Hematopoietic multipotent progenitor cell treated with erythropoietin and hydrocortisone succinate and interleukin-3 and kit ligand, for 15 days (in vitro differentiated cells): ENCODE results near the gene ADAM10.
"Not testable (repeated sequence)": the region's sequence is repeated elsewhere in the genome, so short reads cannot be mapped to it uniquely, and the experiment has no call there.

Experiments
- DNase-seq: peaks from one replicate; pipeline ENCODE4 v3.0.0-alpha.2; 2015; ENCODE audit warnings: low spot score

The ADAM10 gene

DNA sequence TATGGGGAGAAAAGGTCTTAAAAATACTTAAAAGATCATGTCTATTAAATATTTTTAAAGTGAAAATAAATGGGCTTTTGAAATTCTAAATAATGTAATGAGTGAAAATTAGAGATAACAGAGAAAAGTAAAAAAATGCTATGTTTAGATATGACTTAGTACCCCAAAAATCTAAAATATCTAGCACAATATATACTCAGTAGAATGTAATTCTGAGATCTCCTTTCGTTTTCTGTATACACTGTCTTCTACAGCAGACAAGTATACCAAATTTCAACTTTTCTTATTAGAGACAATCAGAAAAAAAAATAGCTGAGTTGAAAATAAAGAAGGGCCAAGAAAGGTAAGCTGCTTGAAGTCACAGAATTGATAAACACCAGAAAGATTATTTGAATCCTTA is 140.8 kb downstream of the ADAM10 start:
- DNase-seq = no peak

DNA sequence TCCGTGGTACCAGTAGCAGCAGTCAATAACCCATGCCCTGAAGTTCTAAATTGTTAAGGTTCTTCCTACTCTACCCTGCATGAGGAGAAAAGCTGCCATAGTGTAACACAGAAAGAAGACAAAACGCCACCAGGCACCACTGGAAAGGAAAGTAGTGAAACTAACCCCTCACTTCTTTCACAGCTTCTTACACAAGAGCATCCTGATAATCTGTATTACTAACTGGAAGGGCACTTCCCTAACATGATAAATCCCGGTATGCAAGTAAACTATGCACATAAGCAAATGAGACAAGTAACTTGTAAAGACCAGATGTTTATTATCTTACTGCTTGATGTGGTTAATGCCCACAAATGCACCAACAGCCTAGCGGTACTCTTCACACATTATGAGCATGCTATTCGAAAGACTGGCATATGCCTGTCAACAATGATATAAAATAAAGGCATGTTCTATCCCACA is 141.3 kb downstream of the ADAM10 start:
- no peak for DNase-seq

DNA sequence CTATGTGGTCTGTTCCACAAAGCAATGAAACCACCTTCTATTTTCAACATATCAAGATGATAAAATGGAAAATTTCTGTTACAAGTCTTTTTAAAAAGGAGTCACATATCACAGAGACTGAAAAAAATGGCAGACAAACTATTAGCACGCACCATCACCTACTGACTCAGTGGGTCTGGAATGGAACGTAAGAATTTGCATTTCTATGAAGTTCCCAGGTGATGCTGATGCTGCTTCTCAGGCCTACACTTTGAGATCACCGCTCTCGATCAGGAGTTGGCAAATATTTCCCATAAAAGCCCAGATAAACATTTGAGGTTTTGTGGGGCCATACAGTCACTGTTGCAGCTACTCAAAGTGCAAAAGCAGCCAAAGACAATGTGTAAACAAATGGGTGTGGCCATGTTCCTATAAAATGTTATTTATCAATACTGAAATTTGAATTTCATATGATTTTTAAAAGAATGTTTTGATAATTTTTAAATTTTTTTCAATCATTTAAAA is 142.9 kb downstream of the ADAM10 start:
- DNase-seq = no peak

DNA sequence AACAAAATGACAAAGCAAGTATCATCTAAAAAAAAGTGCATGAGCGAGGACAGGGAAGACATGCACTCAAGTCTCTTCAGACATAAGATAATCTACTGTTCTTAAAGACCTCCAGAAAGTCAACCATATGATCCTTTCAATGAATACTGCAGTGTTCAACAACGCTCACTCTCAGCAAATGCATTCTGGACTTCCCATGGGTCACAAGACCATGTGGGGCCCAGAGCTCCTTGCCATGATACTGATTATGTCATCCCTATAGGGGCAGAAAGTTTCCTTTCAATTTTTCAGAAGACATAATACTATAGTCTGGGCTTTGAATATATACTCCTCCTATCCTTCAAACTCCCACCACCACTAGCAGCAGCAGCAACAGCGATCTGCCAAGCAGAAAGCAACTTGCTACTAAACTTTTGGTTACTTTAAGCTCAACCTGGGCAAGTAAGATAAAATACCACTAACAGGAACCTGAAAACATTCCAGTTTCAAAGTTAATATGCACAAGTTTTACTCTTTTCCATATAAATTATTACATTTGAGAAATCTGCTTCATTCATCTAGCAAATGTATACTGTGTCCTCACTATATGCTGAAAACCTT is 143.5 kb downstream of the ADAM10 start:
- DNase-seq = no peak

DNA sequence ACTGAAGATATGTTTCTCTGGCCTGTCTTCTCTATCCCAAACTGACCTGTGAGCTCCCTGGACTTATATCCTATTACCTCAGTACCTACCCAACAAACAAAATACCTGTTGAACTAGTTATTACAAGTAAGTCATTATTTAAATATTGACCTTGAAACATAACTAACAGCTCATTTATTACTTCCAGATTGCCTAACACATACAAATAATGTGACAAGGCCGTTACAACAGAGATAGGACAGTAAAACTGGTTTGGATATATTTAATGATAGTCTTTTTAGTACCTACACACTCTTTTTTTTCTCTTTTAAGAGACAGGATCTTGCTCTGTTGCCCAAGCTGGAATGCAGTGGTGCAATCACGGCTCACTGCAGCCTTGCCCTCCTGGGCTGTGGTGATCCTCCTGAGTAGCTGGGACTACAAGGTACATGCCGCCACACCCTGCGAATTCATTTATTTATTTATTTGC is 145.0 kb downstream of the ADAM10 start:
- DNase-seq = no peak

DNA sequence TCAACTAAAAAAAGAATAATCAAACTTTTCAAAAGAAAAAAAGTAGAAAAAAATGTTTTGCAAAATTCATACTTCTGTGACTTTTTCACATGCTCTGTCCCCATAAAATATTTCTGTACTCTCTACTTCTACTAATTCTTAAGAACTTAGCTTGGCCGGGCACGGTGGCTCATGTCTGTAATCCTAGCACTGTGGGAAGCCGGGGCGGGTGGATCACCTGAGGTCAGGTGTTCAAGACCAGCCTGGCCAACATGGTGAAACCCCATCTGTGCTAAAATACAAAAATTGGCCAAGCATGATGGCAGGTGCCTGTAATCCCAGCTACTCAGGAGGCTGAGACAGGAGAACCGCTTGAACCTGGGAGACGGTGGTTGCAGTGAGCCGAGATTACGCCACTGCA is 145.6 kb downstream of the ADAM10 start:
- DNase-seq = not testable (repeated sequence)

DNA sequence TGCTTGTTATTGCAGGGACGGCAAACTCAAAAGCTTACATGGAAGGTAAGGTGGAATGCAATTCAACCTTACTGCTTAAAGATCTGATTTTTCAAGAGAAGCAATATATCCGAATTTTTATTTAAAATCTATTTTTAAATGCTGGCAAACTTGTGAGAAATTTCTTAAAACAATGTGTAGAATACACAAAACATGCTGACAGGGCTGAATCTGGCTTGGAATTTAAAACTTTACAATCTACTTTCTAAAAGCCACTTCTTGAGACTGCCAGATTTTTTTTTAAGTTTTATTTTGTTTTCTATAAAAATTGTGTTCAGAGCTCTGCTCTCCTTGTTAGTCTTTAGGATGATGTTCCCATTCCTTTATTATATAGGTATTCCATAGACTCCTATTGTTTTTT is 146.7 kb downstream of the ADAM10 start:
- DNase-seq = no peak

DNA sequence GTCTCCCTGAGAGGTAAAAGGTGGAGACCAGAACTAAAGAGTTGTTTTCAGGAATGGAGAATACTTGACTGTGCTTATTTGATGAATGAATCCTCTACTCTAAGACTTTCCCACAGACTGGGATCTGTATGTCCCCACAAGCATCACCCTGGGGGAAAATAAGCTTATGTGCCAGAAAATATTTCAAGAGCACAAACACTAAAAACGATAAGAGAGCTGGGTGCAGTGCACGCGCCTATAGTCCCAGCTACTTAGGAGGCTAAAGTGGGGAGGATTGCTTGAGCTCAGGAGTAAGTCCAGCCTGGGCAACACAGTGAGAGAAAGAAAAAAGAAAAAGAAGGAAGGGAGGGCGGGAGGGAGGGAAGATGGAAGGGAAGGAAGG is 150.7 kb downstream of the ADAM10 start:
- no peak for DNase-seq

DNA sequence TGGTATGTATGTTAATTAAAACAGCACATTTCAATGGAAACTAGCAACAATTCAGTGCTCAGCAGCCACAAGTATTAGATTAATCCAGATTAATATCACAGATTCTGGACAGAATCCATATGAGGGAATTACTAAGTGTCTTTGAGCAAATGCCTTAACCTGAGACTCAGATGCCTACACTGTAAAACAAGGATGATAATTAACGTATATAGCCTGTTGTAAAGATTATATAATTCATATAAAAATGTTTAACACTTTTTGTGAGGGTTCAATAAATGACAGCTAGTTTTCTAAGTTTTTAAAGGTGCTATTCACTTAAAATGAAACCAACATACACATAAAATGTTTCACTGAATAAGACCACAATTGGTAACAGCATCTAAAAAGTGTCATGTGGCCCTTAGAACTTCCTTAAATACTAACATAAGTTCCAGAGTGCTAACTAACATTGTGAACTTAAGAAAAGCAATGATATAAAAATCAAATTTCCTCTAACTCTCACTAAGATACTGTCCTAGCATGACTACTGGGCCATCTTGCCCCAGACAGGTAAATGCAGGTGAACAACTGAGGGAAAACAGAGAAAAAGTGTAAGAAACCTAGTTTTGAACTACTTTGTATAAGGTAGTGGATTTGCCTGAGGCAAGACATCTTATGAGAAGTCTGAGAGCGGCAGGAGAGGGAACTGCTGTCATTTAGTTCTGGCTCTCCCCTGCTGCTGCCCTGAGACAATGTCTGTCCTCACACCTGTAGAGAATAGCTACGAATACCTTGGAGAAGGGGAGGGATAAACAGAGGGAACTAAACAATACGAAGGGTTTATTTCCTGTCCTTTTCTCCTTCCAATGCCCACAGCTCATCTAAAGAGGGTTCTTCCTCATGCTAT is 151.3 kb downstream of the ADAM10 start:
- DNase-seq = no peak

DNA sequence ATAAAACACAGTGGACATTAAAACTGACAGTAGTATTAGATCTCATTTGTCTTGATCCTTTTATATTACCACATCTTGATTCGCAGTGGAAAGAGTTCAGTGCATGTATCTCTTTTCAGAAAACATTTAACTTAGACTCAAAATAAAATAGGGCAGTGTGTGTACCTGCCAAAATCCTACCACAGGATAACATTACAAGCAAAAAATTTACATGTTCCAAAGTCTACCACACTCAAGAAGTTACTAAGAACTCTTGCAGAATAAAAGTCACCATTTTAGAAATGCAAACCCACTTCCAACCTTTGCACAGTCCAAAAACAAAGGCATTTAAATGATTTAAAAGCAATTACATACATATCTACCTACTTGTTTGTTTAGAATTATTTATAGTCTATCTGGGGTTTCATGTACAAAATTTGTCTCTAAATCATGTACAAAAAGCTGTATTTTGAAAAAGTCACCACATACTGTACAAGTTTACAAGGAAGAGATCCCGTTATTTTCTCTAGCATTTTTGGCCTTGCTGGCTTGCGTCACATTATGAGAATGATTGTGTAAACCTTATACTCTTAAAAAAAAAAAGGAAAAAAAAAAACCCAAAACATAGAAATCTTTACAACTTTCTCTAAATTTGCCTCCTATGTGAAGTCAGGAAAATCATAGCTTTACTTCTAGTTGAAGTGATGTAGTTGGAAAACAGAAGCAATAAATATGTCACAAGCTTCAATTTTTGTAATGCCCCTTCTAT is 153.8 kb downstream of the ADAM10 start:
- DNase-seq = no peak

DNA sequence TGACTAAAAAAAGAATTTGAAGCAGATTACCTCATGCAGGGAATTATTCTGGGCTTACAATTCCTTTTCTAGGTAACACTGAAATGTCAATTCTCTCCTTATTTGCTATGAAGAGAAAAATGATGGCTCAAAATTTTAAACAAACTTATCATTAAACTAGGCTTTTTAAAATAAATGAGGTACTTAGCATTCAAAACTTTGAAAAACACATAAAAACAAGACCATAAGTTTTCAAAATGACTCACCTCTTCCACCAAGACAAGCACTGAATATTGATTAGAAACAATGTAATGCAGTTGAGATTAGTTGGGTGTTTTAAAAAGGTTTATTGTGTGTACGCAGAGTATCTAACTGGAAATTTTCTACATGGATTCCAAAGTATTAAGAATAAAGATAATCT is 154.6 kb downstream of the ADAM10 start:
- no peak for DNase-seq

DNA sequence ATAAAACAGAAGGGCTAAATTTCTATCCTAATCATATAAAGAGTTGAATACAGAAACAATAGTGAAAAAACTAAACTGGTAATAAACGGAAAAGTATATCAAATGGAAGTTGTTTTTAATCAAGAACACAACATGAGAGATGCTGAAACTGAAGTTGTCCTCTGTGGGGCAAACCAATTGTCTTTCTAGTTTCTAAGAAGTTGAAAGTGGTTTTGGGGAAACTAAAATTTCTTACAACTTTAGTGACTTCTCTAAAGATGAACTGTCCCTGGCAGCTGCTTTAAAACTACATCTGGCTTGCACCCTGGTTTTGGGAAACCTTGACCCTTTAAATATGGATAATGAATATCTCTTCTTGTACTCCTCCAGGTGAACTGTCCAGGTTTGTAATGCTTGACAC is 155.6 kb downstream of the ADAM10 start:
- no peak for DNase-seq

DNA sequence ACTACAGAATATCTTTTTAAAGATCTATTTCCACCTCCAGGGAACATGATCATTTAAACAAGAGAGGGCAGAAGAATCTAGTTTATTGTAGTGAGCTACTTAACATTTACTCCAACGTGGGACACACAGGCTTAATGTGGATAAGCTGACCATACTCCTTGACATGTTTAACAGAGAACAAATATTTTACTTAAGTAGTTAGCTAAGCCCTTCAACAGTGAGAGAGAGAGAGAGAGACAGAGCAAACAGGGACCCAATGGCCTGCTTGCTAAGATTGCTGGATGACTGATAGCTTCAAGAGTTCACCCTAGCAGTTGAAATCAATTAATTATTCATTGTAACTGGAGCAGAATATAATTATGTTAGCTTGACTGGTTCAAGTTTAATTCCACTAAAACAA is 158.6 kb downstream of the ADAM10 start:
- DNase-seq = no peak

DNA sequence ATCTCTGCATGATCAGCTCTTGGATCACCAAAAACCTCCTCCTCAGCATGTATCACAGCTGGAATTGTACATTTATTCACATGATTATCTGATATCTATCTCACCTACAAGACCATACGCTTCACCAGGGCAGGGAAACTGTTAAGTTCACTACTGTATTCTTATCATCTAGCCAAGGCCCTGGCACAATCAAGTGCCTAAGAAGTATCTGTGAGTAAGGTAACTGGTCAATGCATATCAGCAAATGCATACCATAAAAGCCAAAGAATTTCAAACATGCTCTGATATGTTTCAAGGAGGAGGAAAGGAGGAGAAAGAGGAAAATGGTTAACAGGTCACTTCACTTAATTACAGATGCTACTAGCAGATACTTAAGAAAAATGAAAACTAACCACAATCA is 159.3 kb downstream of the ADAM10 start:
- no peak for DNase-seq

DNA sequence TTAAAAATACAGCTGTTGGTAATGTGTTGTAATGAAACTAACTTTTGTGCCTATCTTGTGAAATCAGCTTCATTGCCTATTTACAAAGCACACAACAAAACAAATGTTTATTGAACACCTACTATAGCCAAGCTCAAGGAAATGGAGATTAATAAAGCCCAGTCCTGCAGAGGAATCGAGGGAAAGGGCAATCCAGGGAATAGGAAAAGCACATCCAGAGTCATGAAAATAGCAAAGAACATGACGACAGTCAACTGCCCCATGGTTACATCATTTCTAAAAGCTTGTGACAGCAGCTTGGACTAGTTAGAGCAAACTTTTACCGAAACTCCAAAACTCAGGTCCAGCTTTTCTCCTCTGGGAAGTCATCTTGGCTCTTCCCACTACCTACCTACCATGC is 160.5 kb downstream of the ADAM10 start:
- DNase-seq = no peak

DNA sequence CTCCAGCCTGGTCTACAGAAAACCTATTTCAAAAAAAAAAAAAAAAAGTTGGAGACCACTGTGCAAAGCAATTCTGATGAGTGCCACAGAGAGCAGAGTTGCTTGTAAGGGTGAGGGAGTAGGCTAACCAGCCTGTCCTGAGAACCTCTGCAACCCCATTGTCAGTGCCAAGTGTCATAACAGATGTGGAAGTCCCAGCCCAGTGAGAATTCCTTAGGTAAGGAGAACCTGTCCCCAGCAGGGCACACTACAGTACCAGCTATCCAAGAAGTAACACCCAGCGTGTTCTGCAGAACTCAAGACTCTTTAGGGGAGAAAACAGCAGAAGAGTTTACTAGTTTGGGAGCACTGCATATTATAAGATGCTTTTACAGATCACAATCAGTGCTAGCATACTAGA is 161.4 kb downstream of the ADAM10 start:
- no peak for DNase-seq

DNA sequence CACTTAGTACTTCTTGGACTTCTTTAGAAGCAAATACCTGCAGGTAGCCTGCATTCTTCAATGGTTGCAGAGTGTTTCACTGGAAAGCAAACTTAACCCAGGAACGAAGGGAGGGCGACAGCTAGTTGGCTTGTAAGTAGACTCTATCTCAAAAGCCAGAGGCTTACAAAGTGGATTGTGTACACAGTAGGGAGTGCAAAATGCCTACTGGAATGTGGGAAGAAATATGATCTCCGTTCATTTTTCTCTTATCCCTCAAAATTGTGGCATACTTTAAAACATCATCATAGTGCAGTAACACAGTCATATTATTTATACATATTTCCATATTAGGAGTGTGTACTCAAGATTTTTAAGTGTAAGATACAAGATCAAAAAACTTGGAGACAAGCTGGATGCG is 162.0 kb downstream of the ADAM10 start:
- DNase-seq = no peak

DNA sequence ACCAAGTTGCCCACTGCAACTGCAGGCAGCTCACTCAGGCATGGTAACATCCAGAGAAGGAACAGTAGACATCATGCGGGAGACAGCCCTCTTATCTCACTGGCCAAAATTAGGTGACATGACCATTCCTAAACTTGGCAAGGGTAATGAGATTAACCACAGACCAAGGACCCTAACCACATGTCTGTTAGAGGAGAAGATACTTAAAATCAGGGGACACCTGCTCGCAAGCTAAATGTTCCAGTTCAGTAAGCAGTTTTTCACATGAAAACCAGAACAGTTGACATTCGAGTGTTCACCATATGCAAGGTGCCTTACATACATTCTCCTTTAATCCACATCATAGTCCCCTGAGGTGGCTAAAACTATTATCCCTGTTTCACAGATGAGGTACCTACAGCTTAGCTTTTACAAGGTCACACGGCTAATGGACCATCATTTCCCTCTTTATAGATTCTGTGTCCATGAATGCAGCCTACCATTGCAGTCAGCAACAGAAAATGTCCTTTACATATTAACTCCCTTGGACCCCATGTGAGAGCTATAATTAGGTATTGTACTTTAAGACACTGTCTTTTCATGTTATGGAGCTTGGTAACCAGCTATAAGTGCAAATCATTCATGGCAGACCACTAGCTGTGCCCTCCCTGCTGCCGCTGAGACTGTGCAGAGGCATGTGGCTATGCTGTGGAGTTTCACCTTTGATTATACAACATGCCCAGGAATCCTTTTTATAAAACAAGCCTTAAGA is 163.6 kb downstream of the ADAM10 start:
- no peak for DNase-seq

DNA sequence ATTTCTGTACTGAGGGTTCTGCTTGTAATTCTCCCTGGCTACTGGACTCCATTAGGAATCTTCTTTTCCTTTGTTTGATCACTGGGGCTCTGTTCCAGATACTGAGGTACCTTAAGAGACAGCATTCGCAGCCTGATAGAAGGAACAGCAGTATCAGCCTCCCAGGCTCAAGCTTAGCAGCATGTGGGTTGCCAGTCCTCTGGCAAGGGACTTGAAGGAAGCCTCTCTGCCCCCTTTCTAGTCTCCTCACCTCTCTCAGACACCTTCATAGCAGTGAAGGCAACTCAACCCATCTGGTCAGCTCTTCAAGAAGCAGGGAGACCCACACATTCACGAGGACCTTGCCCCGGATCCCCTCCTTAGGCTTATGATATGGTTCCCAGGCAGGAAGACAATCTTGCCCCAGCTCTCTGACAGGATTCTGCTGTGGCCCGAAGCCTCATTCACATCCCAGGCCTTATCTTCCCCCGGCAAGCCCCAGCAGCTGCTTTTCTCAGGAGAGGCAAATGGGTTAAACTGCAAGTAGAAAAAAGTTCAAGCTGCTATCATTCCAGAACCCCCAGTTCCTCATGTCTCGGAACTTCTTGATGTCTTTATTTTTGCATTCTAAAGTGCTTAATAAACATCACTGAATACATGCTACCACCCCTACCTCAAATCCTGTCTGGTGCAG is 164.6 kb downstream of the ADAM10 start:
- no peak for DNase-seq

DNA sequence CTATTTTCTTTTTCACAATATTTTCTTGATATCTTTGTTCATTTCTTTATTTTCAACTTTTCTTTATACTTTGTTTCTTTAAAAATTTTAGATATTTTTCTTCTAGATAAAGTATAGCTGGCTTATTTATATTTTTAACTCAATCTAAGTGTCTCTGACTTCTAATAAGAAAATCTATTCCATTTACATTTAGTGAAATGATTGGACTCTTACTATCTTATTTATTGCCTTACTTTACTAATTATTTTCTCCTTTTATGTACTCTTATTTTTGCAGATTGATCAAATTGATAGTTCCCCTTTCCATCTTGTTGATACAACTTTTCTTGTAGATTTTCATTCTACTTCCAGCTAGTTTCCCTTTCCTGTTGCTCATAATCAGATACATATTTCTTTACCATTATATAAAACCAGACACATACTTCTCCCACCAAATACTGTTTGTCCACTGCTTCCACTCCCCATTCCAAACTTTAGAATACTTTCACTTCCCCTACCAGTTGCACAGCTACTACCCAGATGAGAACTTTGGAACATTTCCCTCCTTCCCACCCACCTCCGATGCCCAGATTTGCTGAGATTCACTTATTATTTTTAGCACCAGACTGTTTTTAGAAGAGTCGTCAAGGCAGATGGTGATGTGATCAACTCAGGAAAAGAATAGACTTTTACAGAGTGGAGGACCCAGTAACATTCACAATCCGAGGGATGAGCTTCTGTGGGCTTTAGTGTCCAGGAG is 166.2 kb downstream of the ADAM10 start:
- DNase-seq = no peak

DNA sequence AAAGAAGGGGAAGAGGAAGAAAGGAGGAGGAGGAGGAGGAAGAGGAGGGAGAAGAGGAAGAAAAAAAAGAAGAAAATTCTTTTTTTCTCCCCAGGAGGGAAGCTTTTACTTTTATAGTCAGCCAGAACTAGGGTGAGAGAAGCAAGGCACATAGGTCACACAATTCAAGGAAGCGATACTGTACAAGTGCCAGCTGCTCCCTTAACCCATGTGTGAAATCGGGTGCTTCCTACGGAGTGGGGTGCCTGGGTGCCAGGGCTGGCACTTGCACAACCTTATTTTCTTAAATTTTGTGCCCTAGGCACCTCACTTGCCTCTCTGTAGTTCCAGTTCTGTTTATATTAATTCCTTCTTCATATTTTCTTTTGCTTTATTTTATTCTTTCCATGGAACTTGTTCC is 167.3 kb downstream of the ADAM10 start:
- no peak for DNase-seq
